Retinal pigment epithelial cell (primary cell): ENCODE measurements around the gene SS18L1.

ENCODE experiments used
- DNase-seq: peaks from one replicate; pipeline ENCODE4 v3.0.0-alpha.2; 2010; ENCODE audit warnings: low read depth
- H3K4me3 ChIP-seq: 2 replicates; pipeline ENCODE4 v1.5.1; 2011; ENCODE audit warnings: mild to moderate bottlenecking, low read length, control low read depth, moderate library complexity
- CTCF ChIP-seq: conservative IDR thresholded peaks from 2 replicates; pipeline ENCODE4 v1.5.1; 2011; ENCODE audit warnings: low read depth, low read length, control low read depth, inconsistent platforms

Gene SS18L1

GRCh38 chr20:62229667-62230066, 86.1 kb downstream of the SS18L1 start:
- no peak for TF ChIP-seq CTCF
- DNase-seq: no peak
- H3K4me3 ChIP-seq: no peak overlapping the region

GRCh38 chr20:62230276-62230675, 86.7 kb downstream of the SS18L1 start:
- TF ChIP-seq CTCF: no peak
- no peak for DNase-seq
- H3K4me3 ChIP-seq: no peak overlapping the region

GRCh38 chr20:62230696-62231095, 87.1 kb downstream of the SS18L1 start:
- H3K4me3 ChIP-seq: no peak overlapping the region
- DNase-seq: no peak
- TF ChIP-seq CTCF: no peak

GRCh38 chr20:62231292-62231691, 87.7 kb downstream of the SS18L1 start:
- no peak for DNase-seq
- no peak for TF ChIP-seq CTCF
- H3K4me3 ChIP-seq: no peak overlapping the region
